Brain microvascular endothelial cell (primary cell): ENCODE measurements around the gene BBIP1.

Source experiments
- DNase-seq: peaks from one replicate; pipeline ENCODE4 v3.0.0-alpha.2; 2020
- H3K27ac ChIP-seq: fragments of 250-450 bp; sonication (Bioruptor Pico); 2 replicates; pipeline ENCODE4 v1.5.1; 2020; ENCODE audit warnings: mild to moderate bottlenecking, moderate library complexity
- H3K27me3 ChIP-seq: fragments of 250-450 bp; sonication (Bioruptor Pico); replicated peaks from 2 replicates; pipeline ENCODE4 v1.5.1; 2020; ENCODE audit warnings: mild to moderate bottlenecking
- H3K36me3 ChIP-seq: fragments of 250-450 bp; sonication (Bioruptor Pico); replicated peaks from 2 replicates; pipeline ENCODE4 v1.5.1; 2020; ENCODE audit warnings: mild to moderate bottlenecking
- H3K4me3 ChIP-seq: 2 replicates; pipeline ENCODE4 v1.5.1; 2011; ENCODE audit warnings: low read depth, mild to moderate bottlenecking, control low read depth, low read length, moderate library complexity
- CTCF ChIP-seq: IDR thresholded peaks from 2 replicates; pipeline ENCODE4 v1.5.1; 2011; ENCODE audit warnings: low read depth, mild to moderate bottlenecking, moderate library complexity, low read length, control low read depth, inconsistent platforms; ENCODE audit errors: missing control alignments
- in situ Hi-C: cut with HindIII; loops from 2 replicates; pipeline ENCODE4 v1.10.0; 2017; ENCODE audit warnings: low sequenced_read_pairs, low pct_ligation_motif_present

Gene BBIP1

GRCh38 chr10:110912374-110912773 lies 6.6 kb downstream of the BBIP1 start:
- TF ChIP-seq CTCF, result no peak
- peak; percentile 31 for DNase-seq
- Histone ChIP-seq H3K36me3 (no peaks in the 10 kb centered on the region), H3K4me3 (no peak overlapping the region), H3K27ac (peak overlapping the region; percentile 32), H3K27me3 (no peaks in the 10 kb centered on the region)
- in situ Hi-C loops, result no loop called here

GRCh38 chr10:110910138-110910537 lies 8.8 kb downstream of the BBIP1 start:
- Histone ChIP-seq H3K27ac (no peak overlapping the region), H3K27me3 (no peaks in the 10 kb centered on the region), H3K4me3 (no peak overlapping the region), H3K36me3 (no peaks in the 10 kb centered on the region)
- in situ Hi-C loops, result no loop called here
- no peak for TF ChIP-seq CTCF
- no peak for DNase-seq

GRCh38 chr10:110903280-110904278 lies 15.4 kb downstream of the BBIP1 start:
- no peak for DNase-seq
- H3K4me3 ChIP-seq, result no peak overlapping the region
- in situ Hi-C loops, result no loop called here
- H3K27ac ChIP-seq, result no peak overlapping the region
- no peak for TF ChIP-seq CTCF
- no peaks in the 10 kb centered on the region for H3K27me3 ChIP-seq
- H3K36me3 ChIP-seq, result peaks cover 8% of the 10 kb centered on the region

GRCh38 chr10:110901954-110902819 lies 16.8 kb downstream of the BBIP1 start:
- peaks cover 8% of the 10 kb centered on the region for H3K36me3 ChIP-seq
- TF ChIP-seq CTCF, result no peak

GRCh38 chr10:110900983-110901382 lies 18.0 kb downstream of the BBIP1 start:
- TF ChIP-seq CTCF, result no peak
- in situ Hi-C loops, result no loop called here

More at GRCh38 chr10:110901954-110902819, 16.8 kb downstream of the BBIP1 start:
- Histone ChIP-seq H3K27ac (no peak overlapping the region), H3K27me3 (no peaks in the 10 kb centered on the region), H3K4me3 (no peak overlapping the region)
- peak; percentile 35 for DNase-seq
- in situ Hi-C loops, result no loop called here

More at GRCh38 chr10:110900983-110901382, 18.0 kb downstream of the BBIP1 start:
- Histone ChIP-seq H3K27me3 (no peaks in the 10 kb centered on the region), H3K4me3 (no peak overlapping the region), H3K27ac (no peak overlapping the region), H3K36me3 (peaks cover 13% of the 10 kb centered on the region)
- no peak for DNase-seq
